Bronchus fibroblast of lung (primary cell): ENCODE data around the gene EXOC5. TPM values are rescaled to one million over a fixed set of nuclear protein-coding genes. Genes with fewer than 3 reads are reported as not detected.

Source experiments
- total RNA-seq: library from RNA; depleted of rRNA; stranded (reverse); fragments of >200 nt; gene quantifications from 2 replicates; pipeline ENCODE4 v1.2.3, GENCODE V29; 2015

Gene EXOC5, protein sequence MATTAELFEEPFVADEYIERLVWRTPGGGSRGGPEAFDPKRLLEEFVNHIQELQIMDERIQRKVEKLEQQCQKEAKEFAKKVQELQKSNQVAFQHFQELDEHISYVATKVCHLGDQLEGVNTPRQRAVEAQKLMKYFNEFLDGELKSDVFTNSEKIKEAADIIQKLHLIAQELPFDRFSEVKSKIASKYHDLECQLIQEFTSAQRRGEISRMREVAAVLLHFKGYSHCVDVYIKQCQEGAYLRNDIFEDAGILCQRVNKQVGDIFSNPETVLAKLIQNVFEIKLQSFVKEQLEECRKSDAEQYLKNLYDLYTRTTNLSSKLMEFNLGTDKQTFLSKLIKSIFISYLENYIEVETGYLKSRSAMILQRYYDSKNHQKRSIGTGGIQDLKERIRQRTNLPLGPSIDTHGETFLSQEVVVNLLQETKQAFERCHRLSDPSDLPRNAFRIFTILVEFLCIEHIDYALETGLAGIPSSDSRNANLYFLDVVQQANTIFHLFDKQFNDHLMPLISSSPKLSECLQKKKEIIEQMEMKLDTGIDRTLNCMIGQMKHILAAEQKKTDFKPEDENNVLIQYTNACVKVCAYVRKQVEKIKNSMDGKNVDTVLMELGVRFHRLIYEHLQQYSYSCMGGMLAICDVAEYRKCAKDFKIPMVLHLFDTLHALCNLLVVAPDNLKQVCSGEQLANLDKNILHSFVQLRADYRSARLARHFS
- total RNA-seq = 28.8 and 33.8 TPM in 2 replicates

DNA sequence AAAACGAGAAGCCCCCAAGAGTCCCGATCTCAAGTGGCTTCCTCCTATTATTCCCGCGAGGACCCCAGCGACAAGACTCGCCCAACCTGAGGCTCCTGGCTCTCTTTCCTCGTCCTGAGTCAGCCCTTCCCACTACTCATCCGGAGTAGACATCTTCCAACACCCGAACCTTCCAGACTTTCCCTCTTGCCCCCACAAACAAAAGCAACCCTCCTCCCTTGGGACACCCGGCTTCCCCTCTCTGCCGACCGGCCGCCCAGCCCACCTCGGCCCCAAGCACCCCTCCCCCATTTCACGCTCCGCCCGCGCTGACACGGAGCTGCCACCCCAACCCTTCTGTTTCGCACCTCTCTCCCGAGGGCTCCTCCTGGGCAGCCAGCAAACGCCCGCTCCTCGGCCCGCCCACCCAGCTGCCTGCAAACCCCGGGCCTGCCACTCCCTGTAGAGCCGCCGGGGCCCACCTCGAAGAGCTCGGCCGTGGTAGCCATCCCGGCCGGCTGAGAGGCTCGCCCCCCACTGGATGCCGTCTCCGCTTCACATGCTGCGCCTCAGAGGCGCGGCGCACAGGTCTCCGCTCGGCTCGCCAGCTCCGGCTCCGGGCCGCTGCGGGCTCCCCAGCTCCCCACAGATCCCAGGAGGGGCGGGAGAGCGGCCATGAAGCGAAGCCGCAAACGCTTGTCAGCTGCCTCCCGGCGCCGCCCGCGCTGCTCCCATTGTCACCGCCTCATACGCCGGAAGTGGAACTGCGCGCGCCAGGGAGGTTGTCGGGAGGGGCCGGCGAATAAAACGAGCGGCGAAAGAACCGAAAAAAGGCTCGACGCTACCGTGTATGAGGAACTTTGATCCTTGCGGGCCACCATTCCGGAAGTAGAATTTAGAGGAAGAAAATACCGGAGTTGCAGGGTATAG lies at the start of gene EXOC5, which contains the start of gene AP5M1:
Gene EXOC5 (minus strand): TSS at position 745 of the 909 bp plus-strand sequence. CDS start 257 bp downstream, at position 488.
Gene AP5M1 (plus strand): TSS at position 811 of the 909 bp plus-strand sequence. CDS start 344 bp downstream, outside the sequence.

Other genes with a start within 250 kb of the EXOC5 start
- 12.1 and 15.5 TPM in 2 replicates for gene AP5M1, start 66 bp upstream of the EXOC5 start, total RNA-seq
- 5.8 and 9.8 TPM in 2 replicates for gene NAA30, start 121.7 kb upstream of the EXOC5 start, total RNA-seq
- gene CCDC198, start 225.0 kb upstream of the EXOC5 start, total RNA-seq = not detected in 2 replicates